ENCODE data around the gene IGF2R.

DNA sequence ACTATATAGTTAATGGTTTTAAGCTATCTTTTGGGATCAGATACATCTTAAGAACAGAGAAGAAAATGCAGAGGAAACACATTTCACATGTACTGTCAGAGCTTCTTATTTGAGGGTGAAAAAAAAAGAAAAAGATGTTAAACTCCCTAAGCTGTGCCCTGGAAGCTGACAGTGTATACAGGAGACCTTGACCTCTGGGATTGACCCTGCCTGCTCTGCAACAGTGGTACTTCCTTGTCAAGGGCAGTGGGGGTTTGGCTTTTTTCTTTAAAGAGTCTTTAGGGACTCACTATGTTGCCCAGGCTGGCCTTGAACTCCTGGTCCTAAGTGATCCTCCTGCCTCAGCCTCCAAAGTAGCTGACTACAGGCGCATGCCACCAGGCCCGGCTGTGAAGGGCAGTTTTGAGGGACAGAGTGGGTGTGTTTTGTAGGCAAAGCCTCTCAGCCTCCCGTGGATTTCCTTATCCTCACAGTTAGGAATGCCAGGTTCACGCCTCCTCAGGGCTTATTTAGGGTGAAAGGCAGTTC is 92.1 kb downstream of the IGF2R start:
- TF ChIP-seq, protein P1, sequence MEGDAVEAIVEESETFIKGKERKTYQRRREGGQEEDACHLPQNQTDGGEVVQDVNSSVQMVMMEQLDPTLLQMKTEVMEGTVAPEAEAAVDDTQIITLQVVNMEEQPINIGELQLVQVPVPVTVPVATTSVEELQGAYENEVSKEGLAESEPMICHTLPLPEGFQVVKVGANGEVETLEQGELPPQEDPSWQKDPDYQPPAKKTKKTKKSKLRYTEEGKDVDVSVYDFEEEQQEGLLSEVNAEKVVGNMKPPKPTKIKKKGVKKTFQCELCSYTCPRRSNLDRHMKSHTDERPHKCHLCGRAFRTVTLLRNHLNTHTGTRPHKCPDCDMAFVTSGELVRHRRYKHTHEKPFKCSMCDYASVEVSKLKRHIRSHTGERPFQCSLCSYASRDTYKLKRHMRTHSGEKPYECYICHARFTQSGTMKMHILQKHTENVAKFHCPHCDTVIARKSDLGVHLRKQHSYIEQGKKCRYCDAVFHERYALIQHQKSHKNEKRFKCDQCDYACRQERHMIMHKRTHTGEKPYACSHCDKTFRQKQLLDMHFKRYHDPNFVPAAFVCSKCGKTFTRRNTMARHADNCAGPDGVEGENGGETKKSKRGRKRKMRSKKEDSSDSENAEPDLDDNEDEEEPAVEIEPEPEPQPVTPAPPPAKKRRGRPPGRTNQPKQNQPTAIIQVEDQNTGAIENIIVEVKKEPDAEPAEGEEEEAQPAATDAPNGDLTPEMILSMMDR (IDR thresholded peaks at IDR 0.05) = no peak
- no peak for TF ChIP-seq POLR2A (IDR thresholded peaks at IDR 0.05)

Data from esophagus squamous epithelium (tissue), 4 donors.